Panc1 (cell line): ENCODE measurements around the gene STIP1. TPM values are rescaled to one million over a fixed set of nuclear protein-coding genes. Genes with fewer than 3 reads are reported as not detected.

Experiments
- ATAC-seq: fragments of 200-7000 bp; cut with Tn5 transposase; 2 replicates; pipeline ENCODE4 v1.9.1; 2020; ENCODE audit warnings: mild to moderate bottlenecking, moderate library complexity
- BruUV-seq: library from RNA; stranded (reverse); fragments of 400-500 nt; replicated peaks from 2 replicates; lab custom pipeline; 2021; lab: Mats Ljungman, UMichigan
- CTCF ChIA-PET: fragments of 300-600 bp; sonication (Branson Sonifier 250); formaldehyde crosslinking; loops from one replicate; lab custom pipeline; 2022; ENCODE audit warnings: antibody characterized with exemption; lab: Charles Lee
- POLR2A ChIA-PET: fragments of 300-600 bp; sonication (Branson Sonifier 250); formaldehyde crosslinking; loops from one replicate; lab custom pipeline; 2022; ENCODE audit warnings: antibody characterized with exemption; lab: Charles Lee
- DNase-seq: peaks from one replicate; pipeline ENCODE4 v3.0.0-alpha.2; 2010; ENCODE audit warnings: low read depth, low spot score
- H3K27ac ChIP-seq: 2 replicates; pipeline ENCODE4 v1.5.1; 2011; ENCODE audit warnings: mild to moderate bottlenecking, low read length, inconsistent platforms
- H3K27me3 ChIP-seq: fragments of 200-500 bp; sonication (Bioruptor generic); 2 replicates; pipeline ENCODE4 v1.6.0; 2014; ENCODE audit warnings: low read length, inconsistent platforms; ENCODE audit not compliant: control insufficient read depth, insufficient read depth
- H3K36me3 ChIP-seq: fragments of 200-500 bp; sonication (Bioruptor generic); 2 replicates; pipeline ENCODE4 v1.5.1; 2014; ENCODE audit warnings: inconsistent platforms, mild to moderate bottlenecking, low read length, moderate library complexity; ENCODE audit not compliant: control insufficient read depth, insufficient read depth
- H3K4me1 ChIP-seq: 2 replicates; pipeline ENCODE4 v1.5.1; 2011; ENCODE audit warnings: inconsistent platforms, mild to moderate bottlenecking, low read length, moderate library complexity; ENCODE audit not compliant: control insufficient read depth, insufficient read depth
- H3K4me3 ChIP-seq, 2 experiments: 2 replicates each; pipeline ENCODE4 v1.5.1; 2011 to 2012; ENCODE audit warnings: low read depth in 2 of 2, low read length in 2 of 2, mild to moderate bottlenecking in 2 of 2, inconsistent platforms in 1 of 2, moderate library complexity in 1 of 2
- H3K9me3 ChIP-seq: fragments of 200-500 bp; sonication (Bioruptor generic); 2 replicates; pipeline ENCODE4 v1.5.1; 2014; ENCODE audit warnings: low read depth, mild to moderate bottlenecking, inconsistent platforms, low read length, moderate library complexity; ENCODE audit not compliant: control insufficient read depth, insufficient read depth
- CTCF ChIP-seq: fragments of 450-650 bp; IDR thresholded peaks from 2 replicates; pipeline ENCODE4 v1.5.1; 2017; ENCODE audit warnings: mild to moderate bottlenecking
- POLR2AphosphoS5 ChIP-seq: IDR thresholded peaks from 2 replicates; pipeline ENCODE4 v1.6.1; 2012; ENCODE audit warnings: mild to moderate bottlenecking, low read depth, low read length, moderate library complexity
- REST ChIP-seq, 2 experiments: IDR thresholded peaks; 2 replicates each; pipeline ENCODE4 v1.6.1; 2011 to 2012; ENCODE audit warnings: low read depth in 2 of 2, control low read depth in 1 of 2, low read length in 1 of 2, mild to moderate bottlenecking in 1 of 2, moderate library complexity in 1 of 2; ENCODE audit not compliant: insufficient read depth in 1 of 2
- SIN3A ChIP-seq: IDR thresholded peaks from 2 replicates; pipeline ENCODE4 v1.6.1; 2012; ENCODE audit warnings: low read depth, mild to moderate bottlenecking, low read length, moderate library complexity, borderline replicate concordance; ENCODE audit not compliant: insufficient read depth
- TCF7L2 ChIP-seq: IDR thresholded peaks from 2 replicates; pipeline ENCODE4 v1.6.1; 2011; ENCODE audit warnings: mild to moderate bottlenecking, low read depth, low read length, inconsistent platforms
- in situ Hi-C: cut with HindIII; loops from 2 replicates; pipeline ENCODE4 v1.10.0; 2016; ENCODE audit warnings: low sequenced_read_pairs, low pct_unique_long_range_greater_than_20kb
- intact Hi-C: fragments of 100-400 bp; cut with micrococcal nuclease; formaldehyde crosslinking; loops from one replicate; pipeline ENCODE4 v1.10.0; 2022; ENCODE audit not compliant: unreplicated experiment
- total RNA-seq: library from RNA; stranded (reverse); gene quantifications from one replicate; pipeline ENCODE4 v1.2.1, GENCODE V29; 2021; ENCODE audit not compliant: unreplicated experiment

The STIP1 gene
- total RNA-seq, 1 experiment from 2014 or later: 344 TPM

GRCh38 chr11:64192434-64192833 is 6.5 kb downstream of the STIP1 start:
- in situ Hi-C loops: no loop called here
- H3K27me3 ChIP-seq: no peaks in the 10 kb centered on the region
- DNase-seq (no peak), ATAC-seq (no peak)
- TF ChIP-seq POLR2AphosphoS5: no peak
- no peak for TF ChIP-seq SIN3A
- no peak for TF ChIP-seq CTCF
- TF ChIP-seq REST (IDR thresholded peaks at IDR 0.05; ENCODE audit: insufficient read depth in 1 of 2, low read depth in 2 of 2, low read length in 1 of 2): no peak
- TF ChIP-seq TCF7L2: no peak
- no peak overlapping the region for H3K4me3 ChIP-seq
- ChIA-PET CTCF (no interaction called here), POLR2A (no interaction called here)
- H3K4me1 ChIP-seq: peaks cover 10% of the 10 kb centered on the region
- BruUV-seq: no TSS peak
- no peaks in the 10 kb centered on the region for H3K9me3 ChIP-seq
- intact Hi-C loops: no loop called here
- peaks cover 24% of the 10 kb centered on the region for H3K36me3 ChIP-seq
- H3K27ac ChIP-seq: no peak overlapping the region

GRCh38 chr11:64196626-64197025 is 10.7 kb downstream of the STIP1 start:
- no peak for DNase-seq

More at GRCh38 chr11:64196626-64197025, 10.7 kb downstream of the STIP1 start:
- POLR2A ChIA-PET: interaction anchor here (0.6 kb wide), 1 partner anchor 11 kb away, joined by 5 read pairs; no protein-coding TSS in a partner anchor
- BruUV-seq: no TSS peak
- Histone ChIP-seq H3K27me3 (no peaks in the 10 kb centered on the region), H3K4me1 (no peaks in the 10 kb centered on the region), H3K27ac (no peak overlapping the region), H3K9me3 (no peaks in the 10 kb centered on the region), H3K4me3 (no peak overlapping the region), H3K36me3 (peaks cover 39% of the 10 kb centered on the region)
- intact Hi-C loops (no loop called here), in situ Hi-C loops (no loop called here)
- CTCF ChIA-PET: interaction anchor here (0.6 to 0.9 kb wide), 2 partner anchors 11 to 104 kb away, joined by 3 to 5 read pairs; partner anchors contain the start of gene STIP1
- no peak for ATAC-seq
- TF ChIP-seq CTCF: no peak
- TF ChIP-seq TCF7L2: no peak
- no peak for TF ChIP-seq REST (IDR thresholded peaks at IDR 0.05; ENCODE audit: insufficient read depth in 1 of 2, low read depth in 2 of 2, low read length in 1 of 2)
- no peak for TF ChIP-seq SIN3A
- TF ChIP-seq POLR2AphosphoS5: no peak
